ENCODE results near the gene SPDYE5.
A peak's percentile ranks its signal among the peaks of the same experiment; 100 is the strongest.
"Not testable (repeated sequence)": the region's sequence is repeated elsewhere in the genome, so short reads cannot be mapped to it uniquely, and the experiment has no call there.

The SPDYE5 gene, protein sequence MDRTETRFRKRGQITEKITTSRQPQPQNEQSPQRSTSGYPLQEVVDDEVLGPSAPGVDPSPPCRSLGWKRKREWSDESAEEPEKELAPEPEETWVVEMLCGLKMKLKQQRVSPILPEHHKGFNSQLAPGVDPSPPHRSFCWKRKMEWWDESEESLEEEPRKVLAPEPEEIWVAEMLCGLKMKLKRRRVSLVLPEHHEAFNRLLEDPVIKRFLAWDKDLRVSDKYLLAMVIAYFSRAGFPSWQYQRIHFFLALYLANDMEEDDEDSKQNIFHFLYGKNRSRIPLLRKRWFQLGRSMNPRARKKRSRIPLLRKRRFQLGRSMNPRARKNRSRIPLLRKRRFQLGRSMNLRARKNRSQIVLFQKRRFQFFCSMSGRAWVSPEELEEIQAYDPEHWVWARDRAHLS

DNA sequence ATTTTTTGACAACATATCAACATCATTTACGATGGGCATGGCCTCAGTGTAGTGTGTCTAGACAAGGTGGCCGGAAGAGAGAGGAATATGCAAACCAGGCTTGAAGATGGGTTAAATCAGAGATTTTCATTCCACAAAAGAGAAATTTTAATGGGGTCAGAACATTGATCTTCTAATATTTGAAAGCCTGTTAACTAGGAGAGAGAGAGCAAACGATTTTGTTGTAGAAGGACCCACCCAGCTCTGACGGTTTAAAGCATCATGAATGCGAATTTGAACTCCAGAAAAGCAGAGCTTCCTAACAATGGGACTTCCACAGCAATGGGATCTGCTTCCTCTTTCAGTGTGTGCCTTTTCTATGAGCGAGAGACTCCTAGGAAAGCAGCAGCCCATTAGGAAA, at the start of gene SPDYE5:
Gene SPDYE5 (plus strand): TSS at position 301 of the 400 bp plus-strand sequence. CDS start 1,728 bp downstream, outside the sequence.
- not testable (repeated sequence) for DNase-seq

DNA sequence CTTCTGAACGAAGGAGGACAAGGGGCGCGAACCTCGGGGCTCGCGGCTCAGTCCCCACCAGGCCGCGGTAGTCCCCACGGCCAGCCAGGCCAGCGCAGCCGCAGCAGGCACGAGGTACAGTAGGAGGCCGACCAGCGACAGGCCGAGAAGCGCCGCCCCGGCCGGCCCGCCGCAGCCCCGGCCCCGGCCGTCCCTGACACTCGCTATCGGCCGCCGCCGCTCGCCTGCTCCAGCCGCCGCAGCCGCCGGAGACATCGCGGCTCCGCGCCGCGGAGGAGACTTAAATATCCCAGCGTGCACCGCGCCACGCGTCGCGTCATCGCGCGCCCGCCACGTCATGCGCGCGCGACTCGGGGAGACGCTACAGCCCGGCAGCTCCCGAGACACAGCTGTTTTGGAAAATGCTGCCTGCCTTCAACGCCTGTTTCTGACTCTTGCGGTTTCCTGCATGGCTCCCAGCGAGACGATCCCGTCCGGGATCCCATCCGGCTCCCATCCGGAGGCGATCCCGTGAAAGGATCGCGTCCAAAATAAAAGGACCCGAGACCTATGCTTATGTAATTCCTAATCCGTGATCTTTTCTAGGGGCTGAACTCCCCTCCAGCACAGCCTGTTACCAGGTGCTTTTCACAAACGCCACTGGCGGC, 49.5 kb upstream of the SPDYE5 start:
- DNase-seq = peak; percentile 19

DNA sequence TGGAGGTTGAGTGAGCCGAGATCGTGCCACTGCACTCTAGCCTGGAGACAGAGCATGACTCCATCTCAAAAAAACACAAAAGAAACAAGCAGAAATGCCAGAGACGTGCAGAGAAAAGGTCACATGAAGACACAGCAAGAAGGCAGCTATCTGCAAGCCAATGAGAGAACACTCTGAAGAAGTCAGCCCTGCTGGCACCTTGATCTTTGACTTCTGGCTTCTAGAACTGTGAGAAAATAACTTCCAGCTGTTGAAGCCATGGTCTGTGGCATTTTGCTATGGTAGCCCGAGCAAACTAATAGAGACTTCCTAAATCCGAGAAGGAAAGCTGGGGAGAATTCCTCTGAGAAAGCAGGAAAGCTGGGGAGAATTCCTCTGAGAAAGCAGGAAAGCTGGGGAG, 42.2 kb upstream of the SPDYE5 start:
- DNase-seq = not testable (repeated sequence)

GRCh38 chr7:75452494-75452955, 39.6 kb upstream of the SPDYE5 start:
- not testable (repeated sequence) for DNase-seq

- DNase-seq = not testable (repeated sequence)
These were observed 35.7 kb upstream of the SPDYE5 start for GRCh38 chr7:75456403-75456802.

GRCh38 chr7:75458034-75458433, 34.1 kb upstream of the SPDYE5 start:
- DNase-seq = not testable (repeated sequence)

DNA sequence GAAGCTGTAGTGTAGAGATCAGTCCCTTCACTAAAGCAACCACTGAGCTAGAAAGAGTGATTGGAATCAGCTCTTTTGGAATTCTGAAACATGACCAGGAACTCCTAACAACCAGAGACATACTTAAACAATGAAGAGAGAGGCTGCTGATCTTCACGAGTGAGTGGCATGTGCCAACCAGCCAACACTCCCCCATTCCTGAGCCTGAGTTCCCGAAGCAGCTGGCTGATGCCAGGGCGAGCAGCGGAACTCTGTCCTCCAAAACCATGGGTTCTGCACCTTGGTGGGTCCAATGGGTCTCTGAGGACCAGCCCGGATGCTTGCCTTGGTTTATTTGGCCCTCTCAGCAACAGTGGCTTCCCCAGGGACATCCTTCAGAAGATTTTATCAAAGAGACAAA, 31.6 kb upstream of the SPDYE5 start:
- not testable (repeated sequence) for DNase-seq

GRCh38 chr7:75470166-75470565, 22.0 kb upstream of the SPDYE5 start:
- not testable (repeated sequence) for DNase-seq

- not testable (repeated sequence) for DNase-seq
These were observed 14.7 kb upstream of the SPDYE5 start for GRCh38 chr7:75477457-75477856.

DNA sequence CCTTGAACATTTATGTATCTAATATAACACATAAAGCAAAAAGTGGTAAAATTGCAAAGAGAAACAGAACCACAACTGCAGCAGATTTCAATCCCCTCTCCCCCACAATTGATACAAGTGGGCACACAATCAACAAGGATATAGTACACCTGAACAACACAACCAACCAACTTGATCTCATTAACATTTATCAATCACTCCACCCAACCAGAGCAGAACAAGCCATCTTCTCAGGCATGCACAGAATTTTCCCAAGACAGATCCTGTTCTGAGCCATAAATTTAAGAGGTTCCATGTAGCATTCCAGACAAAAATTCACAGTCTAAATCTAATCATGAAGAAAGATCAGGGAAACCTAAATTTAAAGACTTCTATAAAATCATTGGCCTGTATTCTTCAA, 11.8 kb upstream of the SPDYE5 start:
- DNase-seq = not testable (repeated sequence)

- DNase-seq = not testable (repeated sequence)
These were observed 6.7 kb upstream of the SPDYE5 start for GRCh38 chr7:75485355-75485978.

GRCh38 chr7:75485979-75486643, 6.0 kb upstream of the SPDYE5 start, which contains the start of gene POM121C:
Gene POM121C, minus strand, starts transcription at chr7:75486299. Its CDS starts 44,803 bp downstream, at chr7:75441496.
- peak; percentile 80 for DNase-seq

GRCh38 chr7:75509033-75509432, 16.9 kb downstream of the SPDYE5 start:
- not testable (repeated sequence) for DNase-seq

DNA sequence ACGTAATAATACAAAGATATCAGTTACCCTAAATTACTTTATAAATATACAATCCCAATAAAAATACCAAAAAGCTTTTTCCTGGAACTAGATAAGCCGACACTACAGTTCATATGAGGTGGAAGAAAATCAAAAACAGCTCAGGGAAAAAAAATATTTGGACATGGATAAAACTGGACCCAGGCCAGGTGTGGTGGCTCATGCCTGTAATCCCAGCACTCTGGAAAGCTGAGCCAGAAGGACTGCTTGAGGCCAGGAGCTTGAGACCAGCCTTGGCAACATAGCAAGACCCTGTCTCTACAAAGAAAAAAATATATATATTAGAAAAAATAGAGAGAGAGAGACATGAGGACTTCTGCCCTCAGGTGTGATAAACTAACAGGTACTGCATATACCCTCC, 26.7 kb downstream of the SPDYE5 start:
- DNase-seq = not testable (repeated sequence)

GRCh38 chr7:75521727-75522126, 29.6 kb downstream of the SPDYE5 start:
- DNase-seq = not testable (repeated sequence)

- DNase-seq = not testable (repeated sequence)
These were observed 35.2 kb downstream of the SPDYE5 start for GRCh38 chr7:75527224-75527722.

- no peak for DNase-seq
These were observed 39.3 kb downstream of the SPDYE5 start for GRCh38 chr7:75531359-75531821.

DNA sequence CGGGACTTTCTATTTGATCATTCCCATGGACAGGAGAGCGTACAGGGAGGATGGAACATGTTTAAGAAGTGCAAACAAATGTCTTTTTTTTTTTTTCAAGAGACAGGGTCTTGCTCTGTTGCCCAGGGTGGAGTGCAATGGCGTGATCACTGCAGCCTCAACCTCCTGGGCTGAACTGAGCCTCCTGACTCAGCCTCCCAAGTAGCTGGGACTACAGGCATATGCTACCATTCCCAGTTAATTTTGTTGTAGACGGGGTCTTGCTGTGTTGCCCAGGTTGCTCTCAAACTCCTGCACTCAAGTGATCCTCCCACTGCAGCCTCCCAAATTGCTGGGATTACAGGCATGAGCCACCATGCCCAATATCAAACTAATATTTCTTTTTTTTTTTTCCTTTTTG, 40.5 kb downstream of the SPDYE5 start:
- DNase-seq = no peak

- no peak for DNase-seq
These were observed 41.8 kb downstream of the SPDYE5 start for GRCh38 chr7:75533926-75534325.

- DNase-seq = no peak
These were observed 42.7 kb downstream of the SPDYE5 start for GRCh38 chr7:75534727-75535307.

DNA sequence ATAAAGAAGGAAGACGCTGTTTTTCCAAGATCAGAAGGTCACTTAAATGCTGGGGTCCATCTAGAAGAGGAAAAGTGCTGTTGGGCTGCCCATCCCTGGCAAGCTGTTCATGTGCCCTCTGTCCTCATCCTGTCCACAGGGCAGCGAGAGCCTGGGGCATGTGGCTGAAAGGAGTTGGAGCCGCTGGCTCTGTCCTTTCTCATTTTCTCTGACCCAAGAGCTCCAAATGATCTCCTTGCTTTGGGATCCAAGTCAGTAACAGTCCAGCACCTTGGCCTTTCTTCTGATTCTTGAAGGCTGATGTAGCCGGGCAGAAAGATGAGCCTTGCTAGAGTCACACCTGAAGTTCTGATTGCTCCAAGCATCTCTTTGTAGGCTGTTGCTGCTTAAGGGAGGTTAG, 44.4 kb downstream of the SPDYE5 start:
- no peak for DNase-seq

- no peak for DNase-seq
These were observed 44.9 kb downstream of the SPDYE5 start for GRCh38 chr7:75536940-75537538.
